ENCODE measurements around the gene GALNT9.

GRCh38 chr12:132338311-132338710, 8.9 kb upstream of the GALNT9 start:
- TF ChIP-seq CTCF (conservative IDR thresholded peaks at IDR 0.05 in 1 of 2, IDR thresholded peaks at IDR 0.05 in 1 of 2; ENCODE audit: low read depth in 1 of 2, low read length in 2 of 2), result no peak
- TF ChIP-seq EZH2 (IDR thresholded peaks at IDR 0.05; ENCODE audit: low read length, missing control alignments), result no peak
